ENCODE data around the gene ZNF2.

ZNF2 gene
- total RNA-seq: 1.2 to 4.4 reads per million in 2 donors

DNA sequence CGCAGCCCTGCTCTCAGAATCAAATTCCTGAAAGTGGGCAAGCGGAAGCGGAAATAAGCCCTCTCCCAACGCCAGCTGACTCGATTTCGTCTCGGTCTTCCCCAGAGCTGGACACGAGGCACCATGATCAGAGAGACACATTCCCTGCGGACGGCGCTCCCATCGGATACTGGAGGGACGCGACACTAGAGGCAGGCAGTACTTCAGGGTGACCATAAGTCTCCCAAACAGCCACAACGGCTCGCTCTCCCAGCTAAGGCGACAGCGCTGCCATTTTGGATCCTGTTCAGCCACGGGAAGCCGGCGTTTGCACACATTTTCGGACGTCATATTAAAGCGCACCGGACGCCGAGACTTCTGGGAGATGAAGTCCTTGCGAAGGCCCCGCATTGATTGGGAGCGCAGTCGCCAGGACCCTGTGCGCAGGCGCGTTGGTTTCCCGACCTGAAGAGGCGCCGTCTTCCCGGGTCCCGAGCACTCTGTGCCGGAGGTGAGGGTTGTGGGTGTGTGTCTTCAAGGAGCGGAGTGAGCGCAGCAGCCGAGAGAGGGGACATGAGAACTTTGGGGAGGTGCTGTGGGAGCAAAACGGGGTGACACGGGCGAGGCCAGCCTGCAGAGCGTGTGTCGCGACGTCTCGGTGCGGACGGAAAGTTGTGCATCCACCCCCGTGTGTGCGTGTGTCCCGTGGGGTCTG, at the start of gene ZNF2:
TSS of gene ZNF2 (plus strand) at position 439 of the 694 bp plus-strand sequence. CDS start 10,418 bp downstream, outside the sequence.
- peak; percentile 94 to 97 (median 96) for DNase-seq

DNA sequence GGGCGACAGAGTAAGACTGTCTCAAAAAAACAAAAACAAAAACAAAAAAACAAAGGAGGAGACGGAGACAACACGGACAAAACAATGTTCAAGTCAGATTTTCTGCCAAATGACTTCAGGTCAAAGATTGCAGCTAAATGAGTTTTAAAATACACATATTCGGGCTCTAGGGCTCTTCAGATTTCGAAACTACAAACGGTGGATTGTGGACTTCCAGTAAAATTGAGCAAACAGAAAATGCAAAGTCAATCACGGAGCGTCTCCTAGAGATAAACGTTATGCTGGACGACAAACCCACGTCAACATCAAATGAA, 44.6 kb upstream of the ZNF2 start:
- DNase-seq: no peak

DNA sequence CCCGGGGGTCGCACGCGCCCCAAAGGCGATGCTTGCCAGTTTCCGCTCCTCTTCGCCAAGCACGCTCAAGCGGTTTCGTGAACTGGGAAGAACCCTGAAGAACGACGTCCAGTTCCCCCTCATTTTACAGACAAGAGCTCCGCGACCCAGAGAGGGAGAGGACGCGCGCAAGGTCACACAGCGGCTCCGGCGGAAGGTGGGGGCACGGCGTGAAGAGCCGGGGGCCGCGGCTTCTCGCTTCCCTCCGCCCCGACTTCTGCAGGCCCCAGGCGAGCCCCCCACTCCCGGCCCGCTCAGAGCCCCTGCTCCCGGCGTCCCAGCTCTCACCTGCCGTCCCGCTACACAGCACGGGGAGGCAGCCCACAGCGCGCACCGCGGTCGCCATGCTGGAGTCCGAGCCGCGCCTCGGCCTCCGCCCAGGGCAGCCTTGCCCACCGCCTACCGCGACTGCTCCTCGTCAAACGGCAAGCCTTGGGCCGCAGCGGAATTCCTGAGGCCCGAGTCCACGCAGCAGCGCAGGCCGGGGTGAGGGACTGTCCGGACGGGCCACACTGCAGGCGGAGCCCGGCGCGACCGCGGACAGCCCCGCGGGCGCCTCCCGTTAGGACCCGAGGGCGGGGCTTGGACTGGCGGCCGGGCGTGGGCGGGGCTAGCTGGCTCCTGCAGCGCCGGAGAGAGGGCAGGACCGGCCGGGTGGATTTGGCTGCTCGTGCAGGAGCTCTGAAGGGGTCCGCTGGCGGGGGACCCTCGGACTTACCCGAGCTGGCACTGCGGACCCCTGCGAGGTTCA, 44.0 kb upstream of the ZNF2 start, which contains the start of gene MRPS5:
TSS of gene MRPS5 (minus strand) at position 402 of the 790 bp plus-strand sequence. CDS start at position 385, 17 bp downstream.
- peak; percentile 66 to 88 (median 74) for DNase-seq

DNA sequence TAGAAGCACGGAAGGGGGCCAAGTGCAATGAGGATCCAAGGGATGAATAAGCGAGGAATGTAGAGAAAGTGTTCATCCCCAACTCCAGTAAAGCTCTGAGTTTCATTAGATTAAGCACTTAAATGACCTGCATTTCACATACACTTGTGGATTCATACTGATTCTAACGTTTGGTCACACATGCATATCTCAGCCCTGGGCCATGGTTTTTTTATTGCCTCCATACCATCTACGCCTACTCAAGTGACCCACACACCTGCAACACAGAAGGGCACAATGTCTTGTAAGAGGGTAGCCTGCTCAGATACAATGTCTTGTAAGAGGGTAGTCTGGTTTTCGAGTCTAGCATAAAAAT, 43.4 kb upstream of the ZNF2 start:
- no peak for DNase-seq

DNA sequence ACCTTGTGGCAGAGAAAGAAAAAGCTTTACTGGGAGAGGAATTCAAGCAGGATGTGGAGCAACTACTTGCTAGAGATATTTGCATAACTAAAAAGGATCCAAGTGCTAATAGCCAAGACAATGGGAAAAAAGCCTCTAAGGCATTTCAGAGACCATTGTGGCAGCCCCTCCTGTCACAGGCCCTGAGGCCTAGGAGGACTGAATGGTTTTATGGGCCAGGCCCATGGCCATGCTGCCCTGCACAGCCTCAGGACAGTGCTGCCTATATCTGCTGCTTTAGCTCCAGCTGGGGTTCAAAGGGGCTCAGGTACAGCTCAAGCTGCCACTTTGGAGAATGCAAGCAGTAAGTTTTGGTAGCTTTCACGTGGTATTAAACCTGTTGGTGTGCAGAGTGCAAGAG, 26.9 kb upstream of the ZNF2 start:
- no peak for DNase-seq

DNA sequence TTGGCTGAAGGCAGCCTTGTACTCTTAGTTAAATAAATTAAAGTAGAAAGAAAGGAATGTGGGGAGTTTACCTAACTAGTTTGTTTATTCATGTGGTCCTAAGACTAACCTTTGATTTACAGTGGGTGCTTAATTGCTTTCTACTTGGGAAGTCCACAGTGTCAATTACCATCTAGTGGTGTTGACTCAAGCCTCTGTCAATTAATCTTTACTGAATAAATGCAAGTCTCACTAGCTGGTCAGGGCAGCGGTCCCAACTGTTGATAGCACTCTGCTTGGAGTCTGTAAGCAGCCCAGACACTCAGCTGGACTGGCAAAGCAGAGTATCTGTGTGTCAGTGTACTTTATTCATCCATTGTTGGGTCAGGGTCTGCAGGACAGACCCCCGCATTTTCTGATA, 21.8 kb upstream of the ZNF2 start:
- no peak for DNase-seq

DNA sequence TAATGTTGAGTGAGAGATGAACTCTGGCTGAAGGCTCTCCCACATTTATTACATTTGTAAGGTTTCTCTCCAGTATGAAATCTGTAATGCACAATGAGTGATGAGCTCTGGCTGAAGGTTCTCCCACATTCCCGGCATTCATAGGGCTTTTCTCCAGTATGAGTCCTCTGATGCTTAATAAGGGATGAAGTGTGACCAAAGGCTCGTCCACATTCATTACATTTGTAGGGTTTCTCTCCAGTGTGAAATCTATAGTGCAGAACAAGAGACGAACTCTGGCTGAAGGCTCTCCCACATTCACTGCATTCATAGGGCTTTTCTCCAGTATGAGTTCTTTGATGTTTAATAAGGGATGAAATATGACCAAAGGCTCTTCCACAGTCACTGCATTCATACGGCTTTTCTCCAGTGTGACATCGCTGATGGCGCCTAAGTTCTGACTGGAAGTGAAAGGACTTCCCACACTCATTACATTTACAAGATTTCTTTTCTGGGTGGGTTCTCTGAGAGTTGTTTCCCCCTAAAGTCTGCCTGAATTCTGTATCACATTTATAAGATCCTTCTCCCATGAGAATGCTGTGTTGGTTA, 16.1 kb upstream of the ZNF2 start:
- no peak for DNase-seq

DNA sequence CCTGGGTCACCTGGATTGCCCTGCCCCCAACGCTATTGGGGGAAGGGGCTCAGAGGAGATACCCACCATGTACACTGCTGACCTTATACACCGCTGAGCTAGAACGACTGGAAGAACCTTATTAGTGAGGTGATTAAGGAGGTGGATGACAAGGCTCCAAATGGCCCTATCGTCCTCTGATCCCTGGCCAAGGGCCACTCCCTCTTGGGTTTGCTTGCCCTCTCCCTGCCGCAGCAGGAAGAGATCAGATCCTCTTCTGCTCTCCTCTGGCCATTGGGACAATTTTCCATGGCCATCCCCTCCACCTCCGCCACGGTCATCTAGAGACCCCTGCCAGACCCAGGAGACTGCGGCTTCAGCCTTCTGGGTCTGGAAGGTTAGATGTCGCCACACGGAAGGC, 7.2 kb upstream of the ZNF2 start:
- DNase-seq: no peak

DNA sequence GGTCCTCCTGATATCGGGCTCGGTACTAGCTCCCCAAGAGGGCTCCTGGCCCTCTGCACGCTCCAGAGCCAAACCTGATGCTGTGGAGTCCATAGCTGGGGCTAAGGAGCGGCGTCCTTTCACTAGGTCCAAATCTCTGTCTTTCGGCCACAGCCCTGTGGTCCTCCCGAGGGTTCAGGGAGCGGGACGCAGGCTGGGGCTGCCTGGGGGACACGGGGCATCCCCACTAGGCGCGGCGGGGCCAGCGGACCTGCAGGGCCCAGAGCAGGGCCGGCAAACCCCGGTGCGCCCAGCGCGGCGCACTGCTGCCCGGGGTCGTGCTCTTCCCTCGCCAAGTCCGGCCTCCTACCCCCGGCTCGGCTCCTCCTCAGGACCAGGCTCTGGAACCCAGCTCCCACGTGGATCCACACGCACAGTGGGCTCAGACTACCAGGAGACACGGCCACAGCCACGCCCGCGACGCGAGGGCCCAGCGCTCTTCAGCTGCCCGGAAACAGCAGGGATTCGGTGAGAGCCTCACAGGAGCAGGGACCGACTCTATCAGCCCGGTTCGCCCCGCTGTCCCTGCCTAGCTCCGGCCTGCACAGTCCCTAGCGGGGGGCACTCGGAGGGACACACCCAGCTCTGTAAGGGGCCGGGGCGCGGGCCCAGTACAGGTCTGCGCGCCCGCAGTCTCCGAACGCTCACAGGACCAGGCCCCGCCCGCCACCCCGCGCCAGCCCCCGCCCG, 6.6 kb upstream of the ZNF2 start:
- DNase-seq: peak in 1 of 5 experiments; percentile 52

DNA sequence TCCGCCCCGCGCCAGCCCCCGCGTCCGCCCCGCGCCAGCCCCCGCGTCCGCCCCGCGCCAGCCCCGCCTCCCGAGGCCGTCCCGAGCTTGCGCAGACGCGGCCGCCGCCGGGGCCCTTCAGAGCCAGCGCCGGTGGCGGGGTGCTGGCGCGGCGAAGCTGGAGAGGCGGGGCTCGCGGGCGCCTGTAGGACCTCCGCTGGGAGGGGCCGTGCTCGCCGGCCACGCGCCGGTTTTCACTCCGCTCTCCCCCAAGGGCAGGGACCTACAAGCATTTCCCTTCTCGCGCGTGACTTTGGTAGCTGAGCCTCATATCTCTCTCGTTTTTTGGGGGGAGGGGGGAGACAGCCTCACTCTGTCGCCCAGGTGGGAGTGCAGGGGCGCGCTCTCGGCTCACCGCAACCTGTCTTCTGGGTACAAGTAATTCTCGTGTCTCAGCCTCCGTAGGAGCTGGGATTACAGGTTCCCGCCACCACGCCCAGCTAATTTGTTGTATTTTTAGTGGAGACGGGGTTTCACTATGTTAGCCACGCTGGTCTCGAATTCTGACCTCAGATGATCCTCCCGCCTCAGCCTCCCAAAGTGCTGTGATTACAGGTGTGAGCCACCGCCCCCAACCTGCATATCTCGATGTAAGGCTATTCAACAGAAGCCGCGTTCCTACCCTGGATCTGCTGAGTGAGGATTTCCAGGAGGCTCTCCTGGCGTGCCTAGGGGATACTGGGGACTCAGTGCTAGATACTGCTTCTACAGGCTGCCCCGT, 5.7 kb upstream of the ZNF2 start, which contains the start of gene ZNF514:
TSS of gene ZNF514 (minus strand) at position 159 of the 760 bp plus-strand sequence. CDS start 6,595 bp downstream, outside the sequence.
- peak; percentile 58 to 83 (median 73) for DNase-seq

DNA sequence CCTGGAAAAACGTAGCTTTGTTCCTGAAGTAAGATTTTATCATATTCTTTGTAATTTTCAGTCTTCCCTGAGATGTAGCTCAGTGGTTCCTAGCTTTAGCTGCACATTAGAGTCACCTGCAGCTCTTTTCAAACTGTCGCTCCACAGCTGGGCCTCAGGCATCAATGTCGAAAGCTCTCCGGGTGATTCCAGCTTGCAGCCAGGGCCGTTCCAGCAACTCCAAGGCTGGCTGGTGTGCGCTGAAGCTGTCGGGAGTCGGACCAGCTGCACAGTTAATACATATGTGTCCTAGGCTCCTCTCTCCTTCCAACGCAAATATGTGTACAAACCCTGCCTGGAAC, 609 bp upstream of the ZNF2 start:
- no peak for DNase-seq

DNA sequence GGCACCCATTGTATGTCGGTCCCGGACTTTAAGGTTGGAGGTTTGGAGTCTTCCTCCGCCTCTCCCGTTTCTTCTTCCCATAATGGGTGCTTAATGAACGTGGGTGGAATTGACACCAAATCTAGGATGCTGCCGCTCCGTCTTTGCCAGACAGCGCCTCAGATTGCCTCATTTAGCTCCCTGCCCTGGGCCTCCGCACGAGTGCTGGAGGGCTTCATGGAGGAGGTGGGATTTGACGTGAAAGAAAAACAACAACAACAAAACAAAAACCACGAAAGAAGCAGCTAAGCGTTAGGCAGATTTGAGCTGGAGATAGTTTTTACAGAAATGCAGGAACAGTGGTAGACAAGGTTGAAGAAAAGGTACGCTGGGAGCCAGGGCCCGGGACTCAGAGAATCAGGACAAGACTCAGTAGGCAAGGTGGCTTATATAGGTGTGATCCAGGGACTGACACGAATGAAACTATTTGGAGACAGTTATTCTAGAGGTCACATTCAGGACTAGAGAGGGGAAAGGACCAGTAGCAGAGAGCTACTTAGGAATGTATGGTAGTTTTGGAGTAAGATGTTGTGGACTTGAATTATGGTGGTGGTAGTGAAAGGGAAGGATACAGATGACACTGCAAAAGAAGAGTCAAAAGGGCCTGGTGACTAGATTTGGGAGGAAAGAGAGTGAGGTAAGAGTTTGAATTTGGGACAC, 605 bp downstream of the ZNF2 start:
- no peak for DNase-seq

DNA sequence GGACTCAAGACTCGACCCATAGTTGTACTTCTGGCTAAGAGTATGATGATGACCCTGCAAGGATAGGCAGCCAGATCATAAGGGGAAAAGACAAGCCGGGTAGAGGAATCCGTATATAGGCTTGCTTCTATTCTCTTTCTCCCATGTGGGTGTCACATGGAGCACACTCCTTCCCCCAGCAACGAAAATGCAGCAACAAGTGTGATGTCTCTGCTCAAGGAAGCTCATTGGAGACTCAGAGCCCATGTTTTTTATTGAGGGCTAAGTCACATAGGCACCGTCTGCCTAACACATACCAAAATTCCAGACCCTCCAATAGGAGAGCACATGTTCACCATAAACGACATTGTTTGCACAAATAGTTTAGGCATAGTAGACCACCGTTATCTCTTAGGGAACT, 6.3 kb downstream of the ZNF2 start:
- no peak for DNase-seq

DNA sequence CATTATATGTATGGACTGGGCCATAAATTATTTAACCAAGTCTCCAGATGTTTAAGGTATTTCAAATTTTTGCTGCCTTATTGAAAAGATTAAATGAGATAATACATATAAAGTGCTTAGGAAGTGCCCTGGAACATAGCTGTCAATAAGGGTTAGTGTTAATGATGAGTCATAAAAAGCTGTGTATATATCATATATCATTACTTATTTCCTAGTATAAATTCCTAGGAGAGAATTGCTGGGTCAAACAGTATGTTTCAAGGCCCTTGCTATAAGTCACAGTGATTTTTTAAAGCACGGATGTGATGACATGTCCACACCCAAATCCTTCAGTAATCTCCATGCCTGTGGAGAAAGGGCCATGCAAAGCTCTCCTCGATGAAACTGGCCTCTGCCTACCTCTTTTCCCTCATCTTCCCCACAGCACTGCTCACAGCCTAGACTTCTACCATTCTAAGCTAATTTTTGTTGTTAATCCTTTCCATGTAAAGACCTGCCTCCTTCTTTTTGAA, 8.5 kb downstream of the ZNF2 start:
- no peak for DNase-seq

DNA sequence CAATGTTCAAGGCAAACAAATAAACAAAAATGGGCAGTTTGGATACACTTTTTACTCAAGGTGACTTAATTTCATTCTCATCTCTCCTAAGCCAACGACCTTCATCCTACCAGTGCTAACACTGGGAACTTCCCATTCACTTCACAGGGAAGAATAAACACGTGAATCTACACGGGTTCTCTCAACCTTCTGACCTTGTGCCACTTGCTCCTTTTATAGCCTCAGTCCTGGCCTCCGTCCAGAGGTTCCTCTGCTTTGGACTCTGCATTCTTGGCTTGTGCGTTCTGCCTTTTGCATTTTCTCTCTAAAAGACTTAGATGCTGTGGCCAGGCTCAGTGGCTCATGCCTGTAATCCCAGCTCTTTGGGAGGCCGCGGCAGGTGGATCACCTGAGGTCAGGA, 13.8 kb downstream of the ZNF2 start:
- DNase-seq: no peak

DNA sequence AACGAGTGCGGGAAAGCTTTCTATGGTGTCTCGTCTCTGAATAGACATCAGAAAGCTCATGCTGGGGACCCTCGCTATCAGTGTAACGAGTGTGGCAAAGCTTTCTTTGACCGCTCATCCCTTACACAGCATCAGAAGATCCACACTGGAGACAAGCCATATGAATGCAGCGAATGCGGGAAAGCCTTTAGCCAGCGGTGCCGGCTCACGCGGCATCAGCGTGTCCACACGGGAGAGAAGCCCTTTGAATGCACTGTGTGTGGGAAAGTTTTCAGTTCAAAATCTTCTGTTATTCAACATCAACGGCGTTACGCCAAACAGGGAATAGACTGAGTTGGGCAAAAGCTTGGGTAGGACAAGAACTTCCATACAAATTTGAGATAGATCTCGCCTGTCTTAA, 16.2 kb downstream of the ZNF2 start:
- DNase-seq: no peak

DNA sequence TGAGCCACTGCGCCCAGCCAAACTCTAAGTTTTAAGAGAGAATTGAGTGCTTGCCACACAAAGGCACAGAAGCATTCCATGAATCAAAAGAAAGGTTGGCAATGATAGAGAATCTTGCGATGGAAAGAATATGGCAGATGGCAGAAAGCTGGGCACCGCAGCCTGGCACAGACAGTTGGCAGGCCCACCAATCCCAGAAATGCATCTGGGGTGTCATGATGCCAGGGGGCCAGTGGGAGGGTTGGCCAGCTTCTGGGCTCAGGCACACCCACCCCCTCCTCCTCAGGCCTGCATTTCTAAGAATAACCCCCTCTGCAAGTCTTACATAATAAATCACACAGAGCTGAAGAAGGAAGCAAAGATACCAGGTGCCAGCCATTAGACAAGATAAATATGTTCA, 19.6 kb downstream of the ZNF2 start:
- DNase-seq: no peak

DNA sequence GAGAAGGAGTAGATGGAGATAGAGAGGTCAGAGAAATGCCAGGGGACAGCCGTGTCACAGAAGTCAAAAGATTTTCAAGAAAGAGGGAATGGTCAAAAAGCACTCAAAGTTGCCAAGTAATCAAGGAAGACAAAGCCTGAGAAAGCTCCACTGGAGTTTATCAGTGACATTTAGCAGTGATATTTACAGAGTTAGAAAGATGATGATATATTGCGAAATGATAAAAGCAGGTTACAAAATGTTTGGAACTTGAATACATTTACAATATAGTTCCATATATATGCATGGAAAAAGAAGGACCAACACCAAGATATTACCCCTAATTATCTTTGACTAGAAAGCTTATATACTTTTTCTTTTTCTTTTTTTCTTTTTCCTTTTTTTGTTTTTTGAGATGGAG, 20.4 kb downstream of the ZNF2 start:
- DNase-seq: no peak

DNA sequence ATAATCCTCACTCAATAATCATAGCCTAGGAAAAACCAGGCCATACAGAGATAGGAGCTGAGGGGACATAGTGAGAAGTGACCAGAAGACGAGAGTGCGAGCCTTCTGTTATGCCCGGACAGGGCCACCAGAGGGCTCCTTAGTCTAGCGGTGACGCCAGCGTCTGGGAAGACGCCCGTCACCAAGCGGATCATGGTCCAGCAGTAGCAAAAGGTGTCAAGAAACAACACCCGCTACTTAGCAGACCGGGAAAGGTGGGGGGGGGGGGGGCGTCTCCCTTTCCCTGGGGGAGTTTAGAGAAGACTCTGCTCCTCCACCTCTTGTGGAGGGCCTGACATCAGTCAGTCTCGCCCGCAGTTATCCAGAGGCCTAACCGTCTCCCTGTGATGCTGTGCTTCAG, 27.3 kb downstream of the ZNF2 start:
- DNase-seq: peak in 4 of 5 experiments; percentile 4 to 22 (median 10)

DNA sequence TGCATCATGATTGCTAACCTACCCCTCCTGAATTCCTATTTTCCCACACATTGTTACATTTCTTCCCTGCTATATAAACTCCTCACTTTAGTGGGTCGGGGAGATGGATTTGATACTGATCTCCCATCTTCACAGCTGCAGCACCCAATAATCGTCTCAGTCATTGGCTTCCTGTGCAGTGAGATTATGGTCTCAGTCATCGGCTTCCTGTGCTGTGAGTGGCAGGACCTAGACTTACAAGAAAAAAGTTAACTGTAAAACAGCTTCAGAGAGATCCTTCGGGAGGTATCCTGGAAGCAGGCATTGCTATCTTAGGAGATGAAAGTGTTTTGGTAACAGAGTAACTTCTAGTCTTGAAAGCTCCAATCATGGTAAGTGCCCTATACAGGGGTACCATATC, 38.3 kb downstream of the ZNF2 start:
- DNase-seq: peak in 1 of 5 experiments; percentile 11

DNA sequence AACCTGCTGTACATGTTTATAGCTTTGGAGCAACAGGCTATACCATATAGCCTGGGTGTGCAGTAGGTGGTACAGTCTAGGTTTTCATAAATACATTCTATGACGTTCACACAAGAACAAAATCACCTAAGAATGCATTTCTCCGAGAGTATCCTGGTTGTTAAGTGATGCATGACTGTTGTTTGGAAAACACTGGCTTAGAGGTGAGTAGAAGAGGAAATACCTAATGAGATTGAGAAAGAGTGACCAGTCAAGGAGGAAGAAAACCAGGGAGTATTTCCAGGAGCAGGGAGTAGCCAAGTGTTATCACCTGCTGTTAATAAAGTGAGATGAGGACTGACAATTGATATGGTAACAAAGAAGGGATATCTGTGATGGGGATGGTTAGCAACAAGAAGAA, 38.8 kb downstream of the ZNF2 start:
- no peak for DNase-seq

DNA sequence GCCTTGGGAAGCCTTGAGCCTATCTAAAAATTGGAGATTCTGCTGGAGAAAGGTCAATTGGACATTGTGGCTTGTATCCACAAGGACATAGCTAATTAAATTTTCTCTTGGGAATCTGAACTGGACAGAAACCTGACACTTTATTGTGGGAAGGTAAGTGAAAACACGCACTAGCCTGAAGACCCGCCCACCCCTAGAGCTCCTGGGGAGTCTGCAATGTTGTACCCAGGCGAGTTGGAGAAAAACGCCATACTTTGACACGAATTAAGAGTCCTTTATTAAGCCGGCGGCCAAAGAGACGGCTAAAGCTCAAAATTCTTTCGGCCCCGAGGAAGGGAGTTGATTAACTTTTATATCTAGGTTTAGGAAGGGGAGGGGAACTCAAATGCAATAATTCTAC, 40.5 kb downstream of the ZNF2 start:
- no peak for DNase-seq

All from T-helper 2 cell (primary cell).